NCI-H82 (cell line): ENCODE results near the gene LAMA2.
A peak's percentile ranks its signal among the peaks of the same experiment; 100 is the strongest.

Experiments used
- DNase-seq: peaks from one replicate; lab custom pipeline; 2025; lab: John Stamatoyannopoulos, UW

LAMA2 gene

DNA sequence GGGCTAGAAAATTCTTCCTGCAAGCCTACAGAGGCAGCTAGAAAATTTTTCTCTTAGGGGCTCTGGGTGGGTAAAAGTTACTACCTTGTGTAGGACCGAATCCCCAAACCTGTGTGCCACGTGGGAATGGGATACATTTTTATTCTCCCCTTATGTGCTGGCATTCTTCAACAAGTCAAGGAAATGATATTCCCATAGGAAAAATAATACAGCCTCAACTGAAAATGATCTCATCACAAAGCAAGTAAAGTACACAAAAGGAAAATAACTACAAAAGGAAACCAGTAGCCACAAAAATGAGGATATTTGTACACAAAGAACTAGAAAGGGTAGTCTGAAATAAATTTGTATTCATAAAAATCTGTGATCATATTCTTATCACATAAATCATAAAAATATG is 298.1 kb downstream of the LAMA2 start:
- no peak for DNase-seq

DNA sequence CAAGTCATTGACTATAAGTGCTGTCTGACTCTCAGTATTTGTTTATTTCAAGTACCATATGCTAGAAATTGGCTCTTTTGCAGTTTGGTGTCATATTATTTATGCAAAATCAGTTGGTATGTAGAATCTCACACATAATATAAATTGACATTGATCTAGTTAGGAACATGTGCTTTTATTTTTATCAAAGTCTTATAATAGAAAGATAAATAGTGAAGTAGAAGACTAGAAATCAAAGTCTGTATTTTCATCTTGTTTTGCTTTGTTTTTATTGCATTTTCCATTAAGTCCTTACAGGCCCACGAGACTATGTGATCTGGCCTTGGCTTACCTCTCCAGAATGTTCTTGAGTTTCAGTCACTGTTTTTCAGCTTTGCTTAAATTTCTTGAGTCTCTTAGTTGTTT is 300.3 kb downstream of the LAMA2 start:
- DNase-seq, result no peak

DNA sequence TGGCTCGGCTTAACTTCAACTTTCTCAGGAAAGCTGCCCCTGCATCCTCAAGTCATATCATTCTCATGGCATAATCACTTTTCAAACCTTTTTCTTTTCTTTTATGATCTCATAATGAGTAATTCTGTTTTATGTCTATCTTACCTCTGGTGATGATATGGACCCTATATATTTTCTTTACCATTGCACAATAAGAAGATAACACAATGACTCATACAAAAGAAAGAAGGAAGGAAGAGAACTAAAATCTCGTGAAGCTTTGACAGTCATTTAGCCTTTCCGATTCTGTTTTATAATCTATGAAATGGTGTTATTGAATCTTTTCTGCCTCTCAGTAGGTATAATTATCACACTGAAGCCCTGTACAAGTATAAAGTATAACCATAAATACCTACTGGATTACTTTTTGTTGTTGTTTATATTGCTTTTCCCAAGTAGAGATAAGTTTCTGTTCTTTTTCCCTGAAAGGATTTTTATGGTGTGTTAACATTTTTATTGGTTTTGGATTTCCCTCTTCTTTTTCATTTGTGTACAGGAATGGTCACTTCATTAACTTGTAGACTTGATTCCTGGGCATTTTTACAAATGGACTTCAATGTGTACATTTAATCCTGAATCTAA is 300.9 kb downstream of the LAMA2 start:
- no peak for DNase-seq

DNA sequence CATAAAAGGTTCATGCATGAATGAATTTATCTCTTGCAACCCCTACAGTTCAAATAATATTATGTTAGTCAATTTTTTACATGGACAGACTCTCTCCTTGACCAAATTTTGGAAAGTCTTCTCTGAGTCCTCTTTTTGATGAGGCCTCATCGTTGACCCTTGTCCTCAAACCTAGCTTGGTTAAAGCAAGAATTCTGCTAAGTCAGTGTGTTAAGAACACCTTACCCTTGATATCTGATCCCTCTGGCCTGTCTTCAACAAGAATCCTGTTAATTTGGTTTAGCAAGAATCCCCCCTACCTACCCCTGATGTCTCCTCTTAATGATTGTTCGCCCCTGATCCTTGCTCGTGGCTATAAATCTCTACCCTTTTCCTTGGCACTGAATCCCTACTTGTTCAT is 301.4 kb downstream of the LAMA2 start:
- DNase-seq, result no peak

DNA sequence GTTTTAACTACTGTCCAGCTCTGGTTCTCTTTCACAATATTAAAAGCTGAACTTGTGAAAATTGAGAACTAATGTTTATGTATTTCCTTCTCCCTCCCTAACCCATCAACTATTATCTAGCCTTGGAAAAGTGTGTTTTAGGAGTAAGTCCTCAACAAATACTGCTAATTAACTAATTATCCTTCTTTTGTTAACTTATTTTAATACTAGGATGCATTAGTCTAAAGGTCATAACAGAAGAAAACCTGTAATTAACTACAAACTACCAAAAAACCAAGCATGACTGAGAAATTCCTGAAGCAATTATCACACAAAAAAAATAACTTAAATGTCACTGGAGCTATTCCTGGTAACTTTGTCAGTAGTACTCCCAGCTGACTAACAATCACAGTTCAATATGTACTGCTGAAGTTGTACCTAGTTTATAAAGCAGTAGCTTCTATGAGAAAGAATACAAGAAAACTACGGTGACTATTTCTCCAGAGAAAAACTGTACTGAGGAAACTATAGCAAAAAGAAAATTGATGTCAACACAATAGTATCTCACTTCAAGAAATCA is 301.9 kb downstream of the LAMA2 start:
- no peak for DNase-seq

DNA sequence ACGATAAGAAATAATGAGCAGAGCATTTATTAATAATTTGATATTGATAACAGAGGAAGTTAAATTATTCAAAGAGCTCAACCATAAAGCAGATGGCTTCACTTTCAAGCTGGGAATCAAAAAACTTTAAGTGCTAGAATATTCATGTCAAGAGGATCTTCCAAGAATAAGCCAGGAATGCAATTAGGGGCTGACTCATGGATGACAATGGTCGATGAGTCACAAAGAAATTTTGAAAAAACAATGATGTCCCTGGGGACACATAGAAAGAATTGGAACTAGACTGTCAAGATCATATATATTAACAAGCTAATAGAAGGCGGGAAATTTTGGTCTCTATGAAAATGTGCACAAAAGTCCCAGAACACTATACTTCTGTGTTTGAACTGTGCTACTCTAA is 304.1 kb downstream of the LAMA2 start:
- no peak for DNase-seq

DNA sequence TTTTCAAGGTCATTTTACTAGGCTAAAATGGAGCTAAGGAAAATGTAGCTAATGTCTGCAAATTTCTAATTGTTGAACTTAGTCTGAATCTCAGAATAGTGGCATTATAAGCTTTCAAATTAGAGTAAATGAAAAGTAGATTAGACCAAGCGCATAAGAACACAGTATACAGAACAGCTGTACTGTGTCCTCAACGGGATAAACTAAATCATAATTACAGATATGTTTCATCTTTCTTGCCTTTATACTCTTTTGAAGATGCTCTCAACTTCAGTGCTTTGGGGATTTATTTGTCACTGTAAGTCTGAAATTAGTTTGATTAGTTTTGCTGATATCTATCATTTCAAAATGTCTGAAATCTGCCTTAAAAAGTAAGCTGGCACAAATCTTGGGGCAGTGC is 305.4 kb downstream of the LAMA2 start:
- no peak for DNase-seq

DNA sequence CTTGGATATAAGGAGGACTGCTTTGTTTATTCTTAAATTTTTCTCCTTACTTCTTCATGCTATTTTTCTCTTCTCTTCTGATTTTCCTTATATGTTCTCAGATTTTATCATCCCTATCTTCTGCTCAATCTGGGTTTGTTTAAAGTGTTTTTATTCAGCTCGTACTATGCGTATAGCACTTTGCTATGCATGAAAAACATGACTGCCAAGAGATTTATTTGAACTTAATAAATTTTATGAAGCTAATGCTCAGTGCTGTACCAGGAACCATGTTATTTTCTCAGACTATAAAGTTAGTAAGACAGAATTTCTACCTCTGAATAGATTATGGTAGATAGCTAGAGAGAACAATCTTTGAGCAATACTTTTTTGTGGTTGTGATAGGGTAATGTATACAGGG is 305.9 kb downstream of the LAMA2 start:
- DNase-seq, result no peak

DNA sequence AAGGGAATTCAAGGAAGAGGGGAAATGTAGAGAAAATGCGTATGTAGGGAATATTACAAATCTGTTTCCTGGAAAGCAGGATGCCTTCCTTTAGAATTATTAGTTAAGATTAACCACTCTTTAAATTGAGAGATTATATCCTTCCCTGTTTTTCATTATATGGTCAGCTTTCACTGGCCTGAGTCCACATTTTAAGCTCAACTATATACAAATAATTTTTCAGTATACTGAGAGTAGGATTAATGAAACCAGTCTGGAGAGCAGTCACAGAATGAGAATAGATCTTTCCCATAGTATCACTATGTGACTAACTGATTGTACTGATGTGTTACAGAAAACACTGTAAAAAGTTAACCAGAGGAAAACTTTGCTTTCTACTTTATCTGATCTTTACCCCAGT is 306.3 kb downstream of the LAMA2 start:
- no peak for DNase-seq

DNA sequence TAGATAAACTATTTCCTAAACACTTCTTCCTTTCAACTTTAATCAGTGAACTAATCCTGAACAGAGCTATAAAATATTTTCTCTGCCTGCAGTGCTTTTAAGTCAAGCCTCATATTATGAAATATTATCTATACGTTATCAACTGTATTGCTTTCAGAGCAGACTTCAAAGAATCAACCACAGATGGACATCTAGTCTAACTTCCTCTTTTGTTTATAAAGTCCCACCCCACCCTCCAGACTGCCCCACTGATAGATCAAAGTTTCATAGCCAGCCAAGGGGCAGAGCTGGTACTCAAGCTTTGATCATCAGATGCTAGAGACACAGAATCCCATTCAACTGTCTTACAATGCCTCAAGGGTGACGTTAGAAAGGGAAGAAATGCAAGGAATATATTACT is 308.3 kb downstream of the LAMA2 start:
- DNase-seq, result no peak

DNA sequence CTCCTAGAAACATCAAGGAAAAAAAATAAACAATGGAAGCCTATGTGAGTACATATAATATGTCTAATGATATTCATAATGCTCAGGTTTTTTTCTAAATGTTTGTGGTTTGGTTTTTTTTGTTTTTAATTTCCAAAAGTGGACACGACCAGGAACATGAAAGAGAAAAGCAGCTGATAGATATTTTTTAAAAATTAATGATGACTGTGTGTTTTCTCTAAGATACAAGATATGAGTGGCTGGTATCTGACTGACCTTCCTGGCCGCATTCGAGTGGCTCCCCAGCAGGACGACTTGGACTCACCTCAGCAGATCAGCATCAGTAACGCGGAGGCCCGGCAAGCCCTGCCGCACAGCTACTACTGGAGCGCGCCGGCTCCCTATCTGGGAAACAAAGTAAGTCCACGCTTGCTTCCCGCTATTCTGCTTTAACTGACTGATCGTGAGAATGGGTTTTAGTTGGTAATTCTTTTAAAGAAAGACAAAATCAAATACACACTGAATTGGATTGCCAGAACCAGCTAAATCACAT is 309.6 kb downstream of the LAMA2 start:
- DNase-seq, result no peak

DNA sequence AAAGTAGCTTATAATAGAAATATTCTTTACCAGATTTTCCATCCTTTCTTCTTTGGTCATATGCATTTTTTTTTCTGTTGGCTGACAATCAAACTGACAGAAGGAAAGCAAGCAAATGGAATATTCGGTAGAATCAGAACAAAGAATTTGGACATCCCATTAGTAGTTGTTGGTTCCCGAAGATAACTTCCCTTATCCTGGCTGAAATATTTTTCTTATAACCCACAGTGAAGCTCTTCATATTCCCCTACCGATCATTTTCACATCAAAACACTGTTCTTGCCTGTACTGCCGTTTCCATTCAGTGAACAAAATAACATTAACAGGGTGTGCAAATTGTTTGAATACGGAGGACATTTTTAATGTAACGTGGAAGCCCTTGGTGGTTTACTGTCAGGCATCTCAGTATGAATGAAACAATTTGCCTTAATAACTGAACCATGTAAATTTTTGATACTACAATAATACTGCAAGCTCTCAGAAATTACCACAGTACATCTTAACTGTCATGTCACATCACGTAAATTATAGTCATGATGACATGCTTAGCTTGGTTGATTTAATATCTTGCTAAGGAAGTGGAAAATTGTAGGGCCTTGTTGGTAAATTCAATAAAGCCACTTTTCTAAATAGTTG is 311.5 kb downstream of the LAMA2 start:
- DNase-seq, result no peak

DNA sequence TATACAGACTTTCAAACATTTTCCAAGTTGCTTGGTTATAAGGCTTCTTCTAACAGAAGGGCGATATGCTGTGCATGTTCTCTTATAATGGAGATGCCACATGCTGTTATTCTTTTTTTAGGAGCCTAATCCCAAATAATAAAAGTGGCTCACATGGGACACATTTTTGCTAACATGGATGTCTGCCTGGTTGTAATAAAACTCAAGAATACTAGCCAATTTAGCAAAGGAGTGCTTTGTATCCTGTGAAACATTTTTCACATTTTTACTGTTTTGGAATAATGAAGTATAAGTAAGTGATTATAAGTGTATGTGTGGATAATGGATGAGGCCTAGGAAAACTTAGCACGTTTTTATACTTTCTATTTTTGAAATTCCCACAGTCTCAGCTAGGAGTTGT is 312.2 kb downstream of the LAMA2 start:
- DNase-seq, result no peak

DNA sequence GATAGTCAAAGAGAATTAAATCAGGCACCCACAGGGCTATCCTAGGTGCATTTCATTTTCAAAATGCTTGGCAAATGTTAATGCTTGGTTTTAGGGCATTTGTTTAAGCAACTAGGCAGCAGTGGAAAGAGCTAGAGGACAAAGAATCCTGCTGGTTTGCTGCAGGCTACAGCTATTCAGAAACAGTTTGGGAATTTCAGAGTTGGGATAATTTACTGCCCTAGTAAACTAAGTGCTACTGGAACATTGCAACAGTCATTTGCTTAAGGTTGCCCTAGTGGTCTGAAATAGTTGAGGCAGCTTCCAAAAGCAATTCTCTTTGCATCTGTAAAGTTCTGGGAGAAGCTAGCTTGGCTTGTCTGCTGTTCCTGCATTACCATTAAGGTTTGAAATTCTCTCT is 312.7 kb downstream of the LAMA2 start:
- no peak for DNase-seq

DNA sequence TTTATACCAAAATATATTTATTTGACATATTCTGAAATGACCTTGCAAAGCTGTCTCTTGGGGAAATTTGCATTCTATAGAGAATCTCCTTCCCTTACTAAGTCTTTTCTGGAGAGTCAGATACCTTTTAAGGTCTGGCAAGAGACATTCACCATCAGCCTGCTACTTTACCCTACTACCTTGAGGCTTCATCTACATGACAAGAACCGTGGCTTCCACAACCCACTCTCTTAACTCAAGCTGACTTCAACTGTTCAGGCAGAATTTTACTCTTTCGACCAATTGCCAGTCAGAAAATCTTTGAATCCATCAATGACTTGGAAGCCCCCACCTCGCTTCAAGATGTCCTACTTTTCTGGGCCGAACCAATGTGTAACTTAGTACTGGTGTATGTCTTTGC is 314.2 kb downstream of the LAMA2 start:
- no peak for DNase-seq

DNA sequence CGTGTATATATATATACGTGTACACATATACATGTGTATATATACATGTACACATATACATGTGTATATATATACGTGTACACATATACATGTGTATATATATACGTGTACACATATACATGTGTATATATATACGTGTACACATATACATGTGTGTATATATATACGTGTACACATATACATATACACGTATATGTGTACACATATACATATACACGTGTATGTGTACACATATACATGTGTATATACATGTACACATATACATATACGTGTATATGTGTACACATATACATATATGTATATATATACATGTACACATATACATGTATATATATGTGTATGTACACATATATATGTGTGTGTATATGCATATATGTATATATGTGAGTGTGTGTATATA is 317.2 kb downstream of the LAMA2 start:
- no peak for DNase-seq

DNA sequence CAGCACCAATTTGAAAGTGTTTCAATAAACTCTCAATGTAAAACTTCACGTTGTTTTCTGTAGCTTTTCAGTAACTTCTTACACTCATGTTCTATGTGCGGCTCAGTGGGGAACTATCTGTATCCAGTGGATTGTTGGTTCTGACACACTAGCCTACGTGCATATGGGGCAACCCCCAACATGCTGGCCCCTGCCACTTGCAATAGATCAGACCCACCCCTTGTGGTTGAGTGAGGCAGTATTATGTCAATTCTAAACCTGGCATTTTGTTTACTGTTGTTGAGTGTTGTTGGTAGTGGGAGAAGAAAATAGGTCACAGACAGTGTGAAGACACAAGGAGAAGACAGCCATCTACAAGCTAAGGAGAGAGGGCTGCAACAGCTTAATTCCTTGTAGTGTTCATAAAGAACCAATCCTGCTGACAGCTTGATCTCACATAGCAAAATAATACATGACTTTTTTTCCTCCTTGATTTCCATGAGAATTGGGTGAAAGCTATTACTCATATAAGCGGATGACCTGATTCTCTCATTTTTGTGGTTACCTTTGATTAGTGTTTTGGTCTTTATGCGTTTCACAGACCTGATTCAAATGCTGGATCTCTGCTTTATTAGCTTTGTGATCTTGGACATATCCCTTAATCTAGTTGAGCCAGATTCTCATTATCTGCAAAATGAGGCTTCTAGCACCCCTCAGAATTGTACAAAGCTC is 320.4 kb downstream of the LAMA2 start:
- peak; percentile 35 for DNase-seq

DNA sequence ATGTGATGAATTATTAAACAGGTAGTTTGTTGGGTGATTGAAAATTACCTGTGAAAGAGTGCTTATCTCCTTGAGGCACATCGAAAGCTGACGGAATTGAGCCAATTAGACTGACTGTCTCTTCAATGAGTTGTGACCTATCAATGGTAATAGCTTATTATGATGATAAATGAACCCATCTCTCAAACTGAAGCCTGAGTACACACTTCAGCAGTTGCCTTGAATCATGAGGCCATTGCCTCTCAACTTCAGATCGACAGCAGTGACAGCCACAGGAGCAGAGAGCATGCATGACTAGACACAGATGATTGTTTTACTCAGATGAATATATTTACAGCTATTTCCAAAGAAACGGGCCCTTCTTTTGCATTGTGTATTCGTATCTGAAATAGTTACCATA is 323.9 kb downstream of the LAMA2 start:
- DNase-seq, result peak; percentile 91

DNA sequence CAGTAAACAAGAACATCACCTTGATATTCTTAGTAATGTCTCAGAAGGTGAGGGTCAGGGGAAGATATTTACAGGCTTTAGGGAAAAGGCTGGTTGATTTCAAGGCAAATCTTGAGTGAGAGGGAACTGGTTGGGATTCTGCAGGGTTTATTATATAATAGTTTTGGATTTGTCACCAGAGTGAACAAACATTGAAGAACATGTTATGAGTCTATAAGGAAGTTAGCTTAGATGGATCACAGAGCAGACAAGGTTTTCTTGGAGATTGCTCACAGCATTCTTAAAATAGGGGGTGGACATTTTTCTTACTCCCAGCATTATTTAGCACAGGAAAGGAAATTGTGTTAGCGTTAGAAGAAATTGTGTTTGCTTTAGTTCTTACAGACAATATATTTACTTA is 324.9 kb downstream of the LAMA2 start:
- DNase-seq, result no peak

DNA sequence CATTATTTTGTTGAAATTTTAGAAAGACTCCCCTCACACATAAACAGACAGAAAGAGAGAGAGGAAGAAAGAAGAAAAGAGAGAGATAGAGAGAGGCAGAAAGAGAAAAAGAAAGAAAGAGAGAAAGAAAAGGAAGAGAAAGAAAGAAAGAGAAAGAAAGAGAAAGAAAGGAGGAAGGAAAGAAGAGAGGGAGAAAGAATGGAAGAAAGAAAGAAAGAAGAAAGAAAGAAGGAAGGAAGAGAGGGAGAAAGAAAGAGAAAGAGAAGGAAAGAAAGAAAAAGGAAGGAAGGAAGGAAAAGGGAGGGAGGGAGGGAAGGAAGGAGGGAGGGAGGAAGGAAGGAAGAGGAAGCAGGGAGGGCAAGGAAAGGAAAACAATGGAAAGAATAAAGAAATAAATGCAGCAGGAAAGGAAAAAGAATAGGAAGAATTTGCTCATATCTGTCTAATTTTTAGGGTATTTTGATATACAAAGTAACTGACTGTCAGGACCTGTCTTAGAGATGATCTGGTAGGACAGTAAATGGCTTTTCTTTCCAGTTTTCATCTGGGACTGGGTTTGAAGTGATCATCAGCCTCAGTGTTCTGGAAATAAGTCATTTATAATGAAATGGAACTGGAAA is 325.6 kb downstream of the LAMA2 start:
- DNase-seq, result no peak

DNA sequence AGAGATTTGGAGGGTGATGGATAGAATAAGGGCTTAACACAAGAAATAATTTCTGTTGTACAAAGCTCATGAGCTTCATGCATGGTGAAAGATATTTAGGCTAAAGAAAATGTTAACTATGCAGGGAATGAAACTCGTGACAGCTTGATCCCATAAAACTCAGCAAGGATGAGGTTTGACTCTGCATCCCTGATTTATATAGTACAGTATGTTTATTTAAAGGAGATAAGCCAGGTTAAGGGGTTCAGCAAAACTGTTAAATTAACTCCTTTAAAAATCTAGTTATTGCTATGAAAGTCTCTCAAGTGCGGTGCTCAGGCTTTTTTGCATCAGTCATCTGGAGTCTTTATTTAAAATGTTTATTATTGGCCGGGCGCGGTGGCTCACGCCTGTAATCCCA is 326.4 kb downstream of the LAMA2 start:
- no peak for DNase-seq

DNA sequence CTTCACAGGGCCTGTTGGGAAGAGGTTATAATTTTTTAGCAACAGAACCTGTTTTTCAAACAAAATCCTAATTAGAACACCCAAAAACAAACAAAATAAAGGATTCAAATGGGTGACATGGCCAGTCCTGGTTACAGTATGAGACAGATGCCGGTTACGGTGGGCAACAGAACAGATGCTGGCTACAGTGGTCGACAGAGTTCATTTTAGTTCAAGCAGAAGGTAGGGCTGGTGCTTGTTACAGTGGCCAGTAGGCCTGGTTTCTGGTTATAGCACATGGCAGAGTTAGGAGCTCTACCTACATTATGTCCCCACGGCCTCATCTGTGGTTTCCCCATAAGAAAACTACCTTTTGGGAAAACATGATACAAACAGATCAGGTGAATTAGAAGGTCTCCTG is 327.7 kb downstream of the LAMA2 start:
- DNase-seq, result no peak

DNA sequence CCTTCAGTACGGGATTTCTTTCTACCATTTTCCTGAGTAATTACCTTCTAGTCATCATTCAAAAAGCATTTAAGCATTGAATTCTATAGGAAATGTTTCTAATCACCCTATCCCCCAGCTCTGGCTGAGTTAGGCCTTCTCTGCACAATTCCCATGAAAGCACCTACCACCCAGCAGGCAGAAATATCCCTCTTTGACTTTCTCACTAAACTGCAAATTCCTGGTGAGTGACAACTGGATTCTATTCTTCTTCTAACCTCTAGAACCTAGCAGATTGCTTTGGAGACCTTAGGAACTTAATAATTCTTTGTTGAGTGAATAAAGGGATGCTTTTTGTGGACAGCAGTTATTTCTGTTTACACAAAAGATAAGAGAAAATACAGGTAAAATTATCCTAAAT is 328.7 kb downstream of the LAMA2 start:
- no peak for DNase-seq
